NB4 (cell line): ENCODE data around the gene PCNT.

Experiments
- CTCF ChIP-seq: IDR thresholded peaks from one replicate; pipeline ENCODE4 v1.5.1; 2012; ENCODE audit warnings: low read depth, low read length
- MAX ChIP-seq: IDR thresholded peaks from 2 replicates; pipeline ENCODE4 v1.6.1; 2011; ENCODE audit warnings: low read depth, low read length

- no peak for TF ChIP-seq MAX
- no peak for TF ChIP-seq CTCF
These were observed 130.9 kb downstream of the PCNT start for GRCh38 chr21:46454634-46455390.
